Testis (tissue), 2 donors: ENCODE results near the gene PEPD.

Experiments
- POLR2A ChIP-seq: fragments of 450-650 bp; IDR thresholded peaks from one replicate; pipeline ENCODE4 v1.6.1; 2017; ENCODE audit warnings: antibody characterized with exemption, mild to moderate bottlenecking, moderate library complexity
- TF ChIP-seq, protein P1 (sequence below), 3 experiments: fragments of 450-650 bp in 2 of 3; fragments of 200-600 bp in 1 of 3; sonication (generic) in 1 of 3; IDR thresholded peaks; one replicate each; pipeline ENCODE4 v1.5.1; 2016 to 2019; ENCODE audit warnings: antibody characterized with exemption in 3 of 3, mild to moderate bottlenecking in 2 of 3, moderate library complexity in 1 of 3

DNA sequence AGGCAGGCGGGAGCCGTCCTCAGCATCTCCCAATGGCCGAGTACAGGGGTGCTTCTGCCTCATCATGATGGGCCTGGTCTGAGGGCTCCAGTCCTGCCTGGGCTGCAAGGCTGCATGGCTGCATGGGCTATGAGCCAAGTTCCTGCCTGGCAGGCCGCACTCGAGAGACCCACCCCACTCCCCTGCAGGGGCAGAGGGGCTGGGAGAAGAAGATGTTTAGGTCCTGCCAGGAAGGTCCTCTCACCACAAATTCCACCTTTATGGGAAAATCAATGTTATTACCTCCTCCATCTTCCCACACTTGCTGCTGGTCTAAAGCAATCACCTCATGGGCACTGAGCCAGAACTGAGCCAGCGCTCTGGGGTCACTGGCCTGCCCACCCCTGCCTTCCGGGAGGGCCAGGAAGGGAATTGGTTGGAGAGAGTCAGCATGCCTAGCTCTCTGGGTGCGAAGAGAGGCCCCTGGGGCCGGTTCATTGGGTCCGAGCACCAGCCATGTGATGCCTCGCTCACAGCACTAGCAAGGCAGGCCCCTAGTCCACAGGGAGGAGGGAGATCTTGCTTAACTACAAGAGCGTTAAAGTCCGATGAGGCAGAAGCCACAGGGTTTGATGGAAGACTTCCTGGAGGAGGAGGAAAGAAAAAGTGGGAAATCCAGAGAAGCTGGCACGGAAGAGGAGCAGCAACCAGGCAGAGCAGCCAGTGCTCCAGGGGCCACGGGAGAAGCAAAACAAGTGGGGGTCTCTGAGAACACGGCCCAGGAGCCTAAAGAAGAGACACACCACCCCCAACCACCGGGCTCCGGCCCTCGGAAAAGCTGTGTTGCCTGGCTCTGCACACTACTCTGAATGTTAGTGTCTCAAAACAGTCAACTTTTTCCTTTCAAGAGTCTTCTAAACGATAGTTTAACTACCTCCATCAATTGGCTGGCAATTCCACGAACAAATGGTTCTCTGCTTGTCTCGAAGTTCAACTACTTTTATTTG, 84.9 kb downstream of the PEPD start:
- TF ChIP-seq, protein P1, sequence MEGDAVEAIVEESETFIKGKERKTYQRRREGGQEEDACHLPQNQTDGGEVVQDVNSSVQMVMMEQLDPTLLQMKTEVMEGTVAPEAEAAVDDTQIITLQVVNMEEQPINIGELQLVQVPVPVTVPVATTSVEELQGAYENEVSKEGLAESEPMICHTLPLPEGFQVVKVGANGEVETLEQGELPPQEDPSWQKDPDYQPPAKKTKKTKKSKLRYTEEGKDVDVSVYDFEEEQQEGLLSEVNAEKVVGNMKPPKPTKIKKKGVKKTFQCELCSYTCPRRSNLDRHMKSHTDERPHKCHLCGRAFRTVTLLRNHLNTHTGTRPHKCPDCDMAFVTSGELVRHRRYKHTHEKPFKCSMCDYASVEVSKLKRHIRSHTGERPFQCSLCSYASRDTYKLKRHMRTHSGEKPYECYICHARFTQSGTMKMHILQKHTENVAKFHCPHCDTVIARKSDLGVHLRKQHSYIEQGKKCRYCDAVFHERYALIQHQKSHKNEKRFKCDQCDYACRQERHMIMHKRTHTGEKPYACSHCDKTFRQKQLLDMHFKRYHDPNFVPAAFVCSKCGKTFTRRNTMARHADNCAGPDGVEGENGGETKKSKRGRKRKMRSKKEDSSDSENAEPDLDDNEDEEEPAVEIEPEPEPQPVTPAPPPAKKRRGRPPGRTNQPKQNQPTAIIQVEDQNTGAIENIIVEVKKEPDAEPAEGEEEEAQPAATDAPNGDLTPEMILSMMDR (IDR thresholded peaks at IDR 0.05): no peak
- no peak for TF ChIP-seq POLR2A
